NCI-H2196 treated with DMSO at 0.1 percent for 48 hours (cell line): ENCODE measurements around the gene GFRA4.
"Not testable (repeated sequence)": the region's sequence is repeated elsewhere in the genome, so short reads cannot be mapped to it uniquely, and the experiment has no call there.

Experiments
- DNase-seq: peaks from one replicate; lab custom pipeline; 2025; ENCODE audit not compliant: unreplicated experiment; lab: John Stamatoyannopoulos, UW

GFRA4 gene

DNA sequence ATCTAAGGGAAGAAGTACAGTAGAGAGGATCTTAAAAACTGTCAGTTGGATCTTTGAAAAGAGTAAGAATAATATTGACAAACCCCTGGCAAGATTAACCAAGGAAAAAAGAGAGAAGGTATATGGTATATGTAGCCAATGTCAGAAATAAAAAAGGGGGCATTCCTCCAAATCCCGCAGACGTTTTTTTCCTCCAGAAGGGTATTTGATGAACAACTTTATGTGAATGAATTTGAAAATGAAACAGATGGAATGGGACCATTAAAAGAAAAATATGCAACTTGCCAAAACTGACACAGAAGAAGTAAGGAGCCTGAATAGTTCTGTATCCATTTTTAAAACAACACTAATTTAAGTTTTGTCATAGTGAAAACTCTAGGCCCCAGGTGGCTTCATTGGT is 35.7 kb downstream of the GFRA4 start:
- DNase-seq, result no peak

DNA sequence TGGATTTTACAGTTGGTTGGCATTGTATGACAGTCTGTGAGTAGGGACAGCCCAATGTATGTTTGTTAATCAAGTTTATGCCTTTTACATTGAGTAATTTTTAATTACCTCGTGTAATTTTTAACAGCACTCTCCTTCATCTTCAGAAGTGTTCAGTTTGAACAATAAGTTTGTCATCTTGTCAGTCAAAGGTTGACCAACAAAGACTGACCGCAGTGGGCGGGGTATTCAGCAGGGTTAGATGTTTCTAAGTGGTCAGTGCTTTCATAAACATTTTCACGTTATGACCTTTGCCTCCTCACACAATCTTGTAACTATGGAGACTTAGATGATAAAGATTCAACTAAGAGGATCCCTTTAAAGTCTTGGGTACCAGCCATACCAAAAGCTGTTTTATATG is 40.8 kb downstream of the GFRA4 start:
- no peak for DNase-seq

DNA sequence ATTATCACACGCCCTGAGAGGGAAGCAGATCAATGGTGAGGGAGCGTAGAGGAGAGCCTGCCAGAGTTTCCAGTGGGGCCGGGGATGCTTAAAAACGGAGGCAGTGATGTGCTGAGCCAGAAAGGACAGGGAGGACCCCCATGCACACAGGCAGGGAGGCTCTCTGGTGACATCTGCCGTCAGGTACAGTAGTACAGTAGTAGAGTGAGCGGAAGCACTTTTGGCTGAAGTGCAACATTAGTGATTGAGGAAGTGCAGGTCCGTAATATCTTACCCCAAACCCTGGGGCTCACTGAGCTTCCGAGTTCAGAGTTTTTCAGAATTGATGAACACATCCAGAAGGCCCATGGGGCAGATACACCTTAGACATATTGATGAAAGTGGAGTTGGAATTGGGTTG is 42.1 kb downstream of the GFRA4 start:
- DNase-seq, result no peak

DNA sequence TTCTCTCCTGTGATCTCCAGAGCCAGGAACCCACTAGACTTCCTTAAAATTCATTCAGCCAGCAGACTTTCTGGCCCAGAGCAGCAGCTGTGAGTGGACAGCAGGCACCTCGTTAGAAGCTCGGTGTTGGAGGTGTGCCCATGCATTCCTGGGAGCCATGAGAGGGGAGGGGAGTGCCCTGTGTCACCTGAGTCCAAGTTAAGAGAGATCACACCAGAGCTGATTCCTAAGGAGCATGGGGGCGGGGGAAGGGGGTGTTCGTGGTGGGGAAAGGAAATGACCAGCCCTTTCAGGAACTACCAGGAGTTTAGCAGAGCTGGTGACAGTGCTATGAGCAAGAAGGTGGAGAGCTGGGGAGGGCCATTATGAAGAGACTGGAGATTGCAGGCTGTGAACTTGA is 46.9 kb downstream of the GFRA4 start:
- DNase-seq, result peak; percentile 21

DNA sequence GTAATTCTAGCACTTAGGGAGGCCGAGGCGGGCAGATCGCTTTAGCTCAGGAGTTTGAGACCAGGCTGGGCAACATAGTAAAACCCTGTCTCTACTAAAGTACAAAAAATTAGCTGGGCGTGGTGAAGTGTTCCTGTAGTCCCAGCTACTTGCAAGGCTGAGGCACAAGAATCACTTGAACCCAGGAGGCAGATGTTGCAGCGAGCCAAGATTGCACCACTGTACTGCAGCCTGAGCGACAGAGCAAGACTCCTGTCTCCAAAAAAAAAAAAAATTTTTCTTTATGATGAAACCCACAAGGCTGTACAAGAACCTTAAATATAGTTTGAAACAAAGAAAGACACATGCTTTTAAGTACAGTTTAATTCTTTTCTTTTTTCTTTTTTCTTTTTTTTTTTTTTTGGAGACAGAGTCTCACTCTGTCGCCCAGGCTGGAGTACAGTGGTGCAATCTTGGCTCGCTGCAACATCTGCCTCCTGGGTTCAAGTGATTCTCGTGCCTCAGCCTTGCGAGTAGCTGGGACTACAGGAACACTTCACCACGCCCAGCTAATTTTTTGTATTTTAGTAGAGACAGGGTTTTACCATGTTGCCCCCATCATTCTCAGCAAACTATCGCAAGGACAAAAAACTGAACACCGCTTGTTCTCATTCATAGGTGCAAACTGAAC is 47.9 kb downstream of the GFRA4 start:
- DNase-seq, result not testable (repeated sequence)

DNA sequence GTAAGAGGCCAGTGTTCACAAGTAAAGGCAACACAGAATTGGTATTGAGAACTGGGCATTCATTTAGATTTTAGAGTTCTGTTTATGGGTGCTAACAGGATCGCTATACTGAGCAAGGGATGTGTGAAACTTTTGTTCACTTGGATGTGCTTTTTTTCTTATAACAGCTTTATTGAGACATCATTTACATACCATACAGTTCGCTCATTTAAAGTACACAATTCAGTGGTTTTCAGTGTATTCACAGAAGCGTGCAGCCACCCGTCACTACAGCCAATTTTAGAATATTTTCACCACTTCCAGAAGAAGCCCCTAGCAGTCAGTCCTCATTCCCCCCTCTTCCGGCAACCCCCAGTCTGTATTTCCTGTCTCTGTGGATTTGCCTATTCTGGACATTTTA is 48.7 kb downstream of the GFRA4 start:
- DNase-seq, result no peak

DNA sequence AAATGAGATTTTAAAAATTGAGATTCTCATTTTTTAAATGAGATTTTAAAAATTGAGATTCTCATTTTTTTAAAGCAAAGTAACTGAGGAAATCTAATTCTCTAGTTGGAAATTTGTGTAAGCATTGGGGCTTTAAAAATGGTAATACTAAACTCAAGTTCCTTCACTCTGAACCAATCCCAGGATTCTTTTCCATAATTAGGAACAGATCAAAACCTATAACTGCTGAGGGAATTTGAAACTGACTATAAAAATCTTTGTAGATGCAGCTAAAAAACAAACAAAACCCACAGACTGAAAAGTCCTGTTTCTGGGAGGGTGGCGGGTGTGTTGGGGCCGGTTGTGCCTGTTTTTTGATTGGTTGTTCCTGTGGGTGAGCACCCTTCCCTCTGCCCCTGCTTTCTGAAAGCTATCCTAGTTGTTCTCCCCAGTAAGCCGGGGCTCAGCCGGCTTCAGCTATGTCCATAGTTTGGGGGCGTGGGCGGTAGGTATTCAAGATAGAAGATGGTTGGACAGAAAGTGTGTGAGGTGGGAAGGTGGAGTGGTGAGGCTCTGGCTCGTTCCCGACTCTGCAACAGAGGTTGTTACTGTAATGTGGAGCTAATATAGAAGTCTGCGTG is 49.3 kb downstream of the GFRA4 start:
- DNase-seq, result no peak

DNA sequence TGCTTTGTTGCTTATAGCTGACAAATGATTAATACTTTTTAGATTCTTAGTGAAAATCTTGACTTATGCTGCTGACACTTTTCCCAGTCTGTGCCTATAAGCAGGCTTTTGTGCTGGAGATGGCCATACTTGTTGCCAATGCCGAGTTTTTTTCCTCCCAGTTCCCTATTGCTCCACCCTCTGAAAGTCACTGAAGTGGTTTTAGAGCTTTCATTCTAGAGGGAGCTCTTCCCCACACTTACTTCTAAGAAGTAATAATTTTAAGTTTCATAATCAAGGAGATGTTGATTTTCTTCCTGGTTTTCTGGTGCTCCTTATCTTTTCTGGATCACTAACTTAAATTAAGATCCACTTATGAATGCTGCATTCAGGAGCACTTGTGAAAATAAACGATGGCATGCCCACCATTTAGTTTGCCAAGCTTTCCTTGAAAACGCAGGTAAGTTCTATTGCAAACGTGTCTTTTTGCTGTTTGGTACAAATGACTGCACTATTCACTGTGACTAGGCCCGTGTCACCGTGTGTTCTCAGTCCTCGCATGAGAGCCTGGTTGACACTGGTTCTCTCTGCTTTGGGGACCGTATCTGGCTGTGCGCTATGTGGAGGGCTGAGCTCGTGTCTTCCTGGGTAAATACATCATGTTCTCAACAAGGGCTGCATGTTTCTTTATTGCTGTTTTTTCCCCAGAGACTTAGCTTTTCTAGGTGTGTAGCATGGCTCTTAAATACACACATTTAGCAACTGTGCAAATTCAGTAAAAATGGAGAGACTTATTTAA is 50.2 kb downstream of the GFRA4 start:
- DNase-seq, result no peak

DNA sequence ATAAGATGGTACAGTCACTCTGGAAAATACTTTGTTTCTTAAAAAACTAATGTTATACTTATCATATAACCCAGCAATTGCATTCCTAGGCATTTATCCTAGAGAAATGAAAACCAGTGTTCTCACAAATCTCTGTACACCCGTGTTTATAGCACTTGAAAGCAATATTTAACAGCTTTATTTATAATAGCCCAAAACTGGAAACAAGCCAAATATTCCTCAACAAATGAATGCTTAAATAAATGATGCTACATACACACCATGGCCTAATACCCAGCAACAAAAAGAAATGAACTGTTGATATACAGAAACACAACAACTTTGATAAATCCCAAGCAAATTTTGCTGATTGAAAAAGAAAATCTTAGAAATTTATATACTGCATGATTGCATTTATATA is 51.3 kb downstream of the GFRA4 start:
- DNase-seq, result no peak
